Loucy (cell line): ENCODE data around the gene SDCCAG8.

Experiments
- H2AFZ ChIP-seq: fragments of 200-600 bp; sonication (generic); 2 replicates; pipeline ENCODE4 v1.6.0; 2016; ENCODE audit warnings: antibody characterized with exemption, mild to moderate bottlenecking, low read length, moderate library complexity
- H3F3A ChIP-seq: fragments of 200-600 bp; 2 replicates; pipeline ENCODE4 v1.6.0; 2016; ENCODE audit warnings: antibody characterized with exemption, low read depth, mild to moderate bottlenecking
- H3K27me3 ChIP-seq: fragments of 200-600 bp; sonication (generic); 2 replicates; pipeline ENCODE4 v1.6.1; 2014; ENCODE audit warnings: low read length, mild to moderate bottlenecking; ENCODE audit not compliant: insufficient read depth, poor library complexity, severe bottlenecking
- H3K36me3 ChIP-seq: fragments of 200-600 bp; sonication (generic); 2 replicates; pipeline ENCODE4 v1.6.1; 2016; ENCODE audit warnings: low read length; ENCODE audit not compliant: insufficient read depth
- H3K4me1 ChIP-seq: fragments of 200-600 bp; sonication (generic); 2 replicates; pipeline ENCODE4 v1.5.1; 2014; ENCODE audit warnings: low read length, mild to moderate bottlenecking; ENCODE audit not compliant: insufficient read depth, poor library complexity, severe bottlenecking
- H3K4me2 ChIP-seq: fragments of 200-600 bp; sonication (generic); 2 replicates; pipeline ENCODE4 v1.6.0; 2014; ENCODE audit warnings: antibody characterized with exemption, low read length, low read depth, mild to moderate bottlenecking; ENCODE audit not compliant: poor library complexity, severe bottlenecking
- H3K4me3 ChIP-seq: fragments of 200-600 bp; sonication (generic); 2 replicates; pipeline ENCODE4 v1.5.1; 2014; ENCODE audit warnings: low read length, mild to moderate bottlenecking, mixed read lengths; ENCODE audit not compliant: poor library complexity, severe bottlenecking
- H3K79me2 ChIP-seq: fragments of 200-600 bp; sonication (generic); 2 replicates; pipeline ENCODE4 v1.6.1; 2014; ENCODE audit warnings: low read length; ENCODE audit not compliant: insufficient read depth
- H3K9ac ChIP-seq: fragments of 200-600 bp; sonication (generic); 2 replicates; pipeline ENCODE4 v1.6.0; 2014; ENCODE audit warnings: mild to moderate bottlenecking, low read depth, low read length, moderate library complexity; ENCODE audit not compliant: poor library complexity, severe bottlenecking
- H3K9me2 ChIP-seq: fragments of 200-600 bp; sonication (generic); replicated peaks from 2 replicates; pipeline ENCODE4 v1.6.1; 2016; ENCODE audit warnings: low read depth, low read length, mixed read lengths
- H3K9me3 ChIP-seq: fragments of 200-600 bp; sonication (generic); 2 replicates; pipeline ENCODE4 v1.6.1; 2014; ENCODE audit warnings: mild to moderate bottlenecking, antibody characterized with exemption, low read length, low read depth; ENCODE audit not compliant: insufficient read depth
- H4K20me1 ChIP-seq: fragments of 200-600 bp; sonication (generic); 2 replicates; pipeline ENCODE4 v1.6.0; 2014; ENCODE audit warnings: antibody characterized with exemption, low read length, mild to moderate bottlenecking; ENCODE audit not compliant: insufficient read depth, poor library complexity, severe bottlenecking
- EZH2phosphoT487 ChIP-seq: fragments of 200-600 bp; IDR thresholded peaks from 2 replicates; pipeline ENCODE4 v1.6.1; 2018; ENCODE audit warnings: antibody characterized with exemption, mild to moderate bottlenecking, moderate library complexity, borderline replicate concordance
- TF ChIP-seq, protein P1 (sequence below): fragments of 200-600 bp; sonication (generic); conservative IDR thresholded peaks from 2 replicates; pipeline ENCODE4 v1.5.1; 2014; ENCODE audit warnings: mild to moderate bottlenecking, antibody characterized with exemption, low read length

Gene SDCCAG8

DNA sequence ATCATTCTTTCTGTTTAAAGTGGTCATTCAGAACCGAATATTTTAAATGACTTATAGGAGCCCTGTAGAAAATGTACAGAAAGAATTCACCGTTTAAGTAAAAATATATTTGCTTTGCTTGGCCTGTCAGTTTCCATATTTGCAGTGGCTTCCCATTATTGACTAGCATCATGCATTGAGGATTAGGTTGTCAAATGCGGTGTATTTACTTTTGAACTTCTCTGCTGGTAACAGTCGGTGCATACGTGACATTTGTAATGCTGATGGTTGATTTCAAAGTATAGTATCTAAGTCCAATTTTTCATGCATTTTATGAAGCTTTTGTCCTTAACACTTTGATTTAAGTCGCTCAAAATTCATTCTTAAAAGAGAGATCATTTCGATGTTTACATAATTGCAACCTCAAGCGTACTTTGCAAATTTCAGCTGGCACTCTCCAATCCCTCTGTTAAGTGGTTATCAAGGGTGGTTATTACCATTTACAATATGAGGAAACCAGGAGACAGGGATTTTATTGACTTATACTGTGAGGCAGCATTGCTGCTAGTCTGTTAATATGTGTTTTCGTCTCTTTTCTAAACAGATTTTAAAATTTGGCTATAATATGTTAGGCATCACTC is 201.6 kb downstream of the SDCCAG8 start:
- H3K4me2 ChIP-seq = no peak overlapping the region
- H4K20me1 ChIP-seq = no peaks in the 10 kb centered on the region
- H3K36me3 ChIP-seq = no peaks in the 10 kb centered on the region
- peaks cover 7% of the 10 kb centered on the region for H3K4me1 ChIP-seq
- no peaks in the 10 kb centered on the region for H3K79me2 ChIP-seq
- no peaks in the 10 kb centered on the region for H3K9me3 ChIP-seq
- H3K4me3 ChIP-seq = no peak overlapping the region
- H3F3A ChIP-seq = no peaks in the 10 kb centered on the region
- H2AFZ ChIP-seq = no peak overlapping the region
- H3K27me3 ChIP-seq = no peaks in the 10 kb centered on the region
- TF ChIP-seq, protein P1, sequence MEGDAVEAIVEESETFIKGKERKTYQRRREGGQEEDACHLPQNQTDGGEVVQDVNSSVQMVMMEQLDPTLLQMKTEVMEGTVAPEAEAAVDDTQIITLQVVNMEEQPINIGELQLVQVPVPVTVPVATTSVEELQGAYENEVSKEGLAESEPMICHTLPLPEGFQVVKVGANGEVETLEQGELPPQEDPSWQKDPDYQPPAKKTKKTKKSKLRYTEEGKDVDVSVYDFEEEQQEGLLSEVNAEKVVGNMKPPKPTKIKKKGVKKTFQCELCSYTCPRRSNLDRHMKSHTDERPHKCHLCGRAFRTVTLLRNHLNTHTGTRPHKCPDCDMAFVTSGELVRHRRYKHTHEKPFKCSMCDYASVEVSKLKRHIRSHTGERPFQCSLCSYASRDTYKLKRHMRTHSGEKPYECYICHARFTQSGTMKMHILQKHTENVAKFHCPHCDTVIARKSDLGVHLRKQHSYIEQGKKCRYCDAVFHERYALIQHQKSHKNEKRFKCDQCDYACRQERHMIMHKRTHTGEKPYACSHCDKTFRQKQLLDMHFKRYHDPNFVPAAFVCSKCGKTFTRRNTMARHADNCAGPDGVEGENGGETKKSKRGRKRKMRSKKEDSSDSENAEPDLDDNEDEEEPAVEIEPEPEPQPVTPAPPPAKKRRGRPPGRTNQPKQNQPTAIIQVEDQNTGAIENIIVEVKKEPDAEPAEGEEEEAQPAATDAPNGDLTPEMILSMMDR = no peak
- TF ChIP-seq EZH2phosphoT487 = no peak
- no peaks in the 10 kb centered on the region for H3K9me2 ChIP-seq
- H3K9ac ChIP-seq = no peak overlapping the region

DNA sequence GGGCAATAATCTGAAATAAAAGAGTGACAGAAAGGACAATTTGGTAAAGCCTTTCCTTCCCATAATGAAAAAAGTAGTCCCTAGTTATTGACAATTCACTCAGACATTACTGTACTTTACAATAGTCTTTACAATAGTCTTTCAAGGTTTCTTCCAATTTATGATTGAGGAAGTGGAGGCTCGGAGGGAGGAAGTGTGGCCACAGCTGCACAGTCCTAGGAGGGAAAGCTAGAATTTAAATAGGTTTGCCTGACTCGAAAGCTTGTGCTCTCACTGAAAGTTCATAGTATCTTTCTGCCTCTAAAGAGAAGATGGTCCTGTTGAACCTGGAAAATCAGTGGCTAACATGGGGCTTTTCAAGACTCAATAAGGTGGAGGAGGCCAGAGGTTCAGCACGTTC is 203.2 kb downstream of the SDCCAG8 start:
- Histone ChIP-seq H3K9me2 (no peaks in the 10 kb centered on the region), H3K27me3 (no peaks in the 10 kb centered on the region), H3K9me3 (no peaks in the 10 kb centered on the region), H3K4me1 (peaks cover 7% of the 10 kb centered on the region), H3K9ac (no peak overlapping the region), H2AFZ (peak overlapping the region; percentile 18), H3K36me3 (no peaks in the 10 kb centered on the region), H3K4me2 (peak overlapping the region; percentile 61), H3F3A (no peaks in the 10 kb centered on the region), H3K79me2 (no peaks in the 10 kb centered on the region), H4K20me1 (no peaks in the 10 kb centered on the region), H3K4me3 (peak overlapping the region; percentile 28)
- TF ChIP-seq EZH2phosphoT487 = no peak
- TF ChIP-seq, protein P1 = no peak

DNA sequence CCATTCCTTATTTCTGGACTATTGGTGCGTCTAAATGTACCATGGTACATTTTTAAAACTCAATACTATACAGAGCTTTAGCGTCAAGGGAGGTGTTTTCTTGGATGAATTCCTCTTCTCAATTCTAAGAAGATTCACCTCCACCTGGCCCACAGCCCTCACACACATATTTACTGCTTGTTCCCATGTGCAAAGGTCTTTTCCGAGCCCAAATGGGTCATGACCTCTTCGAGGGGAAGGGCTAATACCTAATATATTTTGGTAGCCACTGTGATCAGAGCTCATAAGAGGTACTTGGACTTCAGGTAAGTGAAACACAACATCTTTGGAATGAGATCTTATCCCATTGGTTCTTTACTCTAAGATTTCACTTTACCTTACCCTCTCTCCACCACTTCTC is 205.9 kb downstream of the SDCCAG8 start:
- Histone ChIP-seq H3K4me1 (peaks cover 7% of the 10 kb centered on the region), H3K4me3 (no peak overlapping the region), H3K9me3 (no peaks in the 10 kb centered on the region), H3F3A (no peaks in the 10 kb centered on the region), H2AFZ (no peak overlapping the region), H3K27me3 (no peaks in the 10 kb centered on the region), H3K9ac (no peak overlapping the region), H3K4me2 (no peak overlapping the region), H3K36me3 (no peaks in the 10 kb centered on the region), H4K20me1 (no peaks in the 10 kb centered on the region), H3K9me2 (no peaks in the 10 kb centered on the region), H3K79me2 (no peaks in the 10 kb centered on the region)
- TF ChIP-seq EZH2phosphoT487 = no peak
- TF ChIP-seq, protein P1 = no peak
